ENCODE measurements around the gene CHP2. TPM values are rescaled to one million over a fixed set of nuclear protein-coding genes. Genes with fewer than 3 reads are reported as not detected.

The CHP2 gene
- total RNA-seq, 1 donor from 2014 or later: 5.1 TPM

Other genes starting within 250 kb of the CHP2 start
- gene GGA2, start 244.5 kb upstream of the CHP2 start, total RNA-seq: 45.0 TPM
- 22.1 TPM for gene EARS2, start 197.7 kb upstream of the CHP2 start, total RNA-seq
- 31.9 TPM for gene UBFD1, start 197.3 kb upstream of the CHP2 start, total RNA-seq
- 74.9 TPM for gene NDUFAB1, start 158.7 kb upstream of the CHP2 start, total RNA-seq
- gene PALB2, start 113.7 kb upstream of the CHP2 start, total RNA-seq: 7.4 TPM
- 25.4 TPM for gene DCTN5, start 113.6 kb upstream of the CHP2 start, total RNA-seq
- gene PLK1, start 76.1 kb upstream of the CHP2 start, total RNA-seq: 5.1 TPM
- not detected for gene ERN2, start 41.8 kb upstream of the CHP2 start, total RNA-seq
- gene PRKCB, start 81.0 kb downstream of the CHP2 start, total RNA-seq: 3.2 TPM